KG1 (cell line): ENCODE results near the gene ZNF32.
"Not testable (repeated sequence)": the region's sequence is repeated elsewhere in the genome, so short reads cannot be mapped to it uniquely, and the experiment has no call there.

ENCODE experiments used
- DNase-seq: peaks from one replicate; lab custom pipeline; 2025; lab: John Stamatoyannopoulos, UW

Gene ZNF32

DNA sequence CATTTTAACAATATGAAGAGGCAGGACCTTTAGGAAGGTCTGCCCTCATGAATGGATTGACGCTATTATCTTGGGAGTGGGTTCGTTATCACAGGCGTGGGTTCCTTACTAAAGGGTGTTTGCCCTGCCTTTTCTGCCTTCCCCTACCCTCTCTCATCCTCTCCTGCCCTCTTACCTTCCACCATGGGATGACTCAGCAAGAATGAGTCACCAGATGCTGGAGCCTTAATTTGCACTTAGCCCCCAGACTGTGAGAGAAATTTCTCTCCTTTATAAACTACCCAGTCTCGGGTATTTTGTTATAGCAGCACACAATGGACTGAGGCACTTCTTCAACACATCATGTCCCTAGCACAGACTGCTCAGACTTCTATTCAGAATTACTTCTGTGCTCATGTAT, 31.4 kb upstream of the ZNF32 start:
- DNase-seq, result no peak

DNA sequence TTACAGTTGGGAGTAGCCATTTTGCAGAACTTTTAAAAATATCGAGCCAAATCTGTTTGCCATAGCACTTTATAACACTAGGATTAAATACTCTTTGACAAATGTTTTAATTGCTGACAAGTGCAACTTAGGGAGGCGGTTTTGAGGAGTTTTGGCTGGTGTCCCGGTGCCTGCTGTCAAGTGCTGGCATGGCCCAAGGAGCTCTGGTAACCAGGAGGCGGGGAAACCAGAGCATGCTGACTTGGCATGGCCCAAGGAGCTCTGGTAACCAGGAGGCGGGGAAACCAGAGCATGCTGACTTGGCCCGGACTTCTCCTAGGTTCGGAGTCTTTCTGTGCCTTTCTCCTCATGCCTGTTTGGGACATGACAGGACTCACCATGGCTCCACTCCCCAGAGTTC, 30.8 kb upstream of the ZNF32 start:
- no peak for DNase-seq

DNA sequence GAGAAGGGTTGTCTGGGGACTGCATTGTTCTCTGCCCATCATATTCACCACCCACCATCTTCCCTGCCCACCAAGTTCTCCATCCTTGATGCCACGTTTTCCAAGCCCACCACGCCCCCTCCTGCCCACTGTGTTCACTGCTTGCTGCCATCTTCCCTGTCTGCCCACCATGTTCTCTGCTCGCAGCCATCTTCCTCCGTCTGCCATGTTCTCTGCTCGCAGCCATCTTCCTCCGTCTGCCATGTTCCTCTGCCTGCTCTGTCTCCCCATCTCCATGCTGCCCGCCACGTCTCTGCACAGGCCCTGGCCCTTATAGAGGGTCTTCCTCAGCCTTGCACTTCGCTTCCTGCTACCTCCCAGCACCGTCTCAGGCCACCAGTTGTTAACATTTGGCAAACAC, 30.0 kb upstream of the ZNF32 start:
- no peak for DNase-seq

DNA sequence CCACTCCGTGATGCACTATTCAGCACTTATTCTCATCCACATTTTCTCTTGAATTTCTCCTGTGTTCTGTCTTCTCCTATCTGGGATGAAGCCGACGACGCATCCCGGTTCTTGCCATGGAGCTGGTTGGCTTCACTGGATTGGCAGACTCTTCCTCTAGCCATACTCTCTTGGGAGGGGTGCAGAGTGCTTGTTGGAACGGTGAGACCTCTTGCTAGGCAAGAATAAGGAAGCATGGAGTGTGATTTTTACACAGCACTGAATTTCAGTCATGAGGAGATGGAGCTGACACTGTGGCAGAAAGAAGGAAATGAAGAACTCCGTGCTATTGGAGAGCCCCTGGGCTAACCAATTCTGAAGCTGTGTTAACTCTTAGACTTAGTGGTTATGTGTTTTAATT, 28.2 kb upstream of the ZNF32 start:
- DNase-seq, result no peak

DNA sequence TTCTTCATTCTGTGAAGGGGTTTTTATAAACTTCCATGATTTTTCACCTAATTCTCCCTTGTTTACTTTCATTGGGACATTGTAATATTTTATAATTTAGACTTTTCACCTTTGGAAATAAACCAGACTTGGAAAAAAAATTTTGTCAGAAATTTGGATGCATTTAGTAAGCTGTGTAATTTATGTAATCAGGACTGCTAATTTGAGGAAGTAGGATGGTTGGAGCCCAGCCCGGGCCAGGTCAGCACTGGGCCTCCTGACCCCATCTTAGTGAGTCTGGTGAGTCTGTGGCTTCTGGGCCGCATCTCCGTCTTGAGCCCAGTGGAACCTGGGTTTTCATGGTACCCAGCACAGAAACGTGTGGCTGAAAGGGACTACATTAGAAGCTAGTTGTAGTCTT, 27.6 kb upstream of the ZNF32 start:
- no peak for DNase-seq

DNA sequence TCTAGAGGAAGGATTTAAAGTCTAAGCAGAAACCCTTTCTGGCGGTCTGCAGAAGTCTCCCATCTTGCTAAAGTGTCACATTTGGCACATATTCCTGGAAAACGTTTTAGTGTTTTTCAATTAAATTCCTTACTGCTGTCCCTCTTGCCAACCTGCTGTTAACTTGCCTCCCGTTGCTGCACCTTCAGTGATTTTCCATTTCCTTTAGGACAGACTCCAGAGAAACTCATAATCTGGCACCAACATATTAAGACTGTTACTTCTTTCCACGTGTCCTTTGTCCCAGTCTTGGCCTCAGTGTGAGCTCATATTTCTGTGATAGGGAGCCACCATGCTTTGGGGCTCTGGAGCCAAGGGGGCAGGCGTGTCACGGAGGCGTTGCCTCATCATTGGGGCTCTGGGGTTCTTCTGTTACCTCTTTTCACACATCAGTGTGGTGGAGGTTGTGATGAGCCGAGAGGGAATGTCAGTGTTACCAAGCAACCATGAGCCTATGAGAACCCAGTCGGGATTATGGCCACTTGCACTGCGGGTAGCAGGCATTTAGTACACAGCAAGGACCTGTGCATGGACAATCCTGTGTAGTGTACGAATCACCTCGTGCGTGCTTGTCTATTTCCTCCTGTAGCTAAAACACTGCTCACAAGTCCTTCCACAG, 26.0 kb upstream of the ZNF32 start:
- no peak for DNase-seq

DNA sequence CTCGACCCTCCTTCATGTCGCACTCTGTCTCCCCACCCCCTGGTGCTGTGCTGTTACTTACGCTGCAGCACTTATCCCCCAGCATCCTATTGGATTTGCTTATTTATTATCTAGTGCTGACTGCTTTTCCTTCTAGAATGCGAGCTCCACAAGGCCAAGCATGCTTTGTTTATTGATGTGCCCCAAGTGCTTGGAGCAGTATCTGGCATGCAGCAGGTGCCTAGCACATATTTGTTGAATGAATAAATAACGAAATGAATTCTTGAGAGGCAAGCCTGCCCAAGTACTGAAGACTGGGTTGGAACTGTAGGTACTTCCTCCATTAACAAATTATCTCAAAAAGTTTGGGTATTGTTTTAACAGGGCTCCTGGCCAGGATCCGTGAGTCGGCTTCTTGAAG, 24.8 kb upstream of the ZNF32 start:
- no peak for DNase-seq

DNA sequence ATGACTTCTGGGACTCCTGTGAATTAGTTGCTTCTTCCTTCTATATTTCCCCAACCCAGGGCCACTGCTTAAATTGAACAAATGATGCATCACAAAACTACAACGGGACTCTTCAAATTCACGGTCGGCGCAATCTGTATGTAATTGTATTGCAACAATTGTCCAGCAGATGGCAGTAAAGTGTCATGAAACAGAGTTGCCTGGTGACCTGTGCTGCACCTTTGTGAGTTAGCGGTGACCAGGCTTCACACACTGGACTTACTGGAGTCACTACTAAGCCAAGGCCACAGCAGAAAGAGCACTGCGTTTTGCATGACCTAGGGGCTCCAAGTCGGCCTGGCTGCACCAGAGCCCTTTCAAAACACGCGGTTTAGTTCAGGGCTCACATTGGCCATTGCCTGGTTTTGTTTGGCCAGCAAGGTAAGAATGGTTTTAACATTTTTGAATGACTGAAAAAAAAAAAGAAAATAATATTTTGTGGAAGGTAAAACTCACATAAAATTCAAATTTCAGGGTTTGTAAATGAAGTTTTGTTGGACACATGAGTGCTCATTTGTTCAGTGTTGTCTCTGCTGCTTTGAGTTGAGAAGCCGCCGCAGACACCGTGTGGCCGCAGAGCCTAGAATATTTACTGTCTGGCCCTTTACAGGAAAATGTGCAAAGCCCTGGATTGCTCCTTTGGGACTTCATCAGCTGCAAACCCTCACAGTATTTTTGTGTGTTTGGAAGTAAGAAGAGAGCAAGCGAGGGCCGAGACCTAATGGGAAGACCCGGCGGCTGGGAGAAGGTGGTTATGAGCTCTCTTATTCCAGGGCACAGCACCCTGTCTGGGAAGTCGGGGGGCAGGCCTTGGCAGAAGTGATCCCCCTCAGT, 23.2 kb upstream of the ZNF32 start:
- DNase-seq, result peak; percentile 18

DNA sequence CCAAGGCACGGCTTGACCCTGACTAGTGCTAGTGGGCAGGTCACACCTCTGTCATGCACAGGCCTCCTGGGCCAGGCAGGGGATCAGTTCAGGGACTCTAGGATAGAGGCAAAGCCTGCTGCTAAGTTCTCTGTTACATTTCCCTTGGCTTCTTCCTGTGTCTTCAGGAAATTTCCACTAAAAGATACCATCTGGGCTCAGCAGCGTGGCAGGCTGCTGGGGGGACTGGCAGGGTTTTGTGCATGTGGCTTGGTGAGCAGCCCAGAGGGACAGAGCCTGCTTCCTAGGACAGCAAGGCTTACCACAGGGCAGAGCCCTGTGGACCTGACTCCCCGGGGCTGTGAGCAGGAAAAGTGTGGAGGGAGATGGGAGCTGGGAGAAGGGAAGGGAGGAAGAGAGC, 20.7 kb upstream of the ZNF32 start:
- DNase-seq, result no peak

DNA sequence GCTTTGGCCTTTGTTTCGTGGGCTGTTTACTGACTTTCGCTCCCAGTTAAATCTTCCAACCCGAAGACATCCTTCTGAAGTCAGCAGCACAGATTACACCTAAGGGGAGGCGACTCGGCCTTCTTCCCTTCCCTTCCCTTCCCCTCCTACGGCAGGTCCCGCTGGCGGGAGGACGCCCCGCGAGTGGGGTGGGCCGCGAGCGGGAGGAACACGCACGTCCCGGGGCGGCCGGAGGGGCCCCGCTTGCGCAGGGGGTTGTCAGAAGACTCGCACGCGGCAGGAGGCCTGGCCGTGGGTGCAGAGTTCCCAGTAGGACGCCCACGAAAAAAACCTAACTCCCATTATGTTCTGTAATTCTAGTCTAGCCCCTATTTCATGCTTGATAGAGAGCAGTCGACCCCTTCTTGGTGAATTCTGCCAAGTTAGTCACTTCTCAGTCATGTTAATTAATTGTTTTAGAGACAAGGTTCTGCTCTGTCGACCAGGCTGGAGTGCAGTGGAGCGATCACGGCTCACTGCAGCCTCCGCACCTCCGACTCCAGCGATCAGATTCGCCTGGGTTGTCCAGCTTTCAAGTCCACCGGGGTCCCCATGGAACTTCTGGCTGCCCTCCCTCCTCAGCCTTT, 19.2 kb upstream of the ZNF32 start:
- no peak for DNase-seq

DNA sequence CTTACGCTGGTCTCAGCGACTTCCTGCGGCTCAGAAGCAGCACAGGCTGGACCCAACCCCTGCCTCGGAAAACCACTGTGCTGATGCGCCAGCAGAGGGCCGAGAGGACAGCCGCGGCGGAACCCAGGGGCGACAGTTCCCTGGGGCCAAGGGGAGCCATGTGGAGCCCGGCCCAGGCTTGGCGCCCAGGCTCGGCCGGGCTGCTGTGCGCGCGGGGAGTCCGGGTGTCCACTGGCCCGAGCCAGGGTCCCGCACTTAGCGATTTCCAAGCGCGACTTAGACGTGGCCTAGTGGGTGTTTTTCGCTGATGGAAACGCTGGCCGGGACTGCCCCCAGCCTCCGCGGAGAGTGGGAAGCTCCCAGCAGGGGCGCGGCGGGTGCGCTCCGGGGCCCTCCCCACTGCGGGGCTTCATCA, 18.6 kb upstream of the ZNF32 start:
- DNase-seq, result no peak

DNA sequence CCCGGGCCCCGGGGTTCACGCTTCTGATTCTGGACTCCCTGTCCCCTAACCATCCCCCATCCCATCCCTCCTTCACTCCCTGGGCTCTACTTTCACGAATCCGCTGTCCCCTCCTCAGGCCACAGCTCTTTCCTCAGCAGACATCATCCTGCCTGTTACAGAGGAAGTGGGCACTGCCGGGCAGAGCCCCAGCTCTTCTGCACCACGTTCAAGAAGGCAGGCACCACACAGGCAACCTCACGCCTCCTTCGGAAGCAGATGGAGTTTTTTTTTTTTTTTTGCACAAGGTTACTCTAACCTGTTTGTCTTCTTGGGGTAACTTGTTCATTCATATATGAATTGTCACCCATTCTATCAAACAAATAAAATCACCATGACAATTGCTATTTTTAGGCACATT, 17.9 kb upstream of the ZNF32 start:
- DNase-seq, result no peak

DNA sequence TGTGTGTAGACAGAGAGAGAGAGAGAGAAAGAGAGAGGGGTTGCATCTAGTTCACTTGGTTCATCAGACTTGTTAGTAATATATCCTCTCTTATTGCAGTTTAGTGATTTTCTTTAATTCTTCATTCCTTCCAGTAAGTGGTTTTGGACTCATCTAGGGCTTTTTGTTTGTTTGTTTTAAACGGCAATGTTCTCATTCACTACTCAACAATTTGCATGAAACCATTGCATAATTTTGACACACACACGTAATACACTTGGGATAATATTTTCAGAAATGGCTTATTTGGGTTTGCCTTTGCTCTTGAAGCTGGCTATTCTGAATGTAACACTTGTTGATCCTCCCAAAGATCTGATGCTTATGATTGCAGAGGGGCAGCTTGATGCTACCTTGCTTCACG, 16.4 kb upstream of the ZNF32 start:
- DNase-seq, result no peak

DNA sequence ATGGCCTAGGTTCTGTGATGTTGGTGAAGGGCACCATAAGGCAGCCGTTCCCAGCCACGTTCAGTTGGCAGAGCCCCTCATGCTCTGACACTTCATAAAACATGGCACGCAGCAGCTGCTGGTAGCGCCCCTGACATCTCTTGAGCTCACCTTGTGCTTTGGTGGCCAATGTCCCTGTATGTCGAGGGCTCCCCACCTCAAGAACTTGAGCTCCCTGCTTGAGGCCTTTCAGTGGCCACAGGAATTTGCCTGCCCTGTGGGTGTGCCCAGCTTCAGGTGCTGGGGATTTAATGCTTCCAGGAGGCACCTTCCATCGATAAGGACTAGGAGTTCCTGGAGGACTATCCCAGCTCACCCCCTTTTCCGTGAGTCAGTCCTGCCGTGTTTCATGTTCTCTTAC, 9.5 kb upstream of the ZNF32 start:
- no peak for DNase-seq

DNA sequence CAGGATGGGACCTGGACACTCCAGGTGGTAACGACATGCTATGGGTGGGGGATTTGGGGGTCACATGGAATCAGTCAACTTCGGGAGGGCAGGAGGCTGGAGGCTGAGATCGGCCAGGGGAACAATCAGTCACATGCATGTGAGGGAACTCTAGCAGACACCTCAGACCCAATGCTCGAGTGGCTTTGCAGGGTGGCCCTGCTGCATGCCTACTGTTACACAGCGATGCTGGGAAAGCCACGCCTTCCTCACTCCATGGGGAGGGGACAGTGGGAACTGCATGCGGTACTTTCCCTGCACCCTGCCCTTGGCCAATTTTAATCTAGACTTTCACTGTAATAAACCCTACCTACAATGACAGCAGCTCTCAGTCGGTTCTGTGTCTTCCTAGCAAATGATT, 6.6 kb upstream of the ZNF32 start:
- DNase-seq, result no peak

DNA sequence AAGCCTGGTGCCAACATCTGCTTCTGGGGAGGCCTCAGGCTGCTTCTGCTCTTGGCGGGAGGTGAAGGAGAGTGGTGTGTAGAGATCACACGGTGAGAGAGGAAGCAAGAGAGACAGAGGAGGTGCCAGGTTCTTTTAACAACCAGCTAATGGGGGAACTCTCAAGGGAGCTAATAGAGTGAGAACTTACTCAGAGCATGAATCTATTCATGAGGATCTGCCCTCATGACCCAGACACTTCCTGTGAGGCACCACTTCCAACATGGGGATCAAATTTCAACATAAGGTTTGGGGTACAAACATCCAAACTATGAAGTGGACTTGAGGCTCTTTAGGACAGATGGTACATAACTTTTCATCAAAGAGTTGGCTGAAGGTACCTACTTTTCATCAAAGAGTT, 5.1 kb upstream of the ZNF32 start:
- DNase-seq, result no peak

DNA sequence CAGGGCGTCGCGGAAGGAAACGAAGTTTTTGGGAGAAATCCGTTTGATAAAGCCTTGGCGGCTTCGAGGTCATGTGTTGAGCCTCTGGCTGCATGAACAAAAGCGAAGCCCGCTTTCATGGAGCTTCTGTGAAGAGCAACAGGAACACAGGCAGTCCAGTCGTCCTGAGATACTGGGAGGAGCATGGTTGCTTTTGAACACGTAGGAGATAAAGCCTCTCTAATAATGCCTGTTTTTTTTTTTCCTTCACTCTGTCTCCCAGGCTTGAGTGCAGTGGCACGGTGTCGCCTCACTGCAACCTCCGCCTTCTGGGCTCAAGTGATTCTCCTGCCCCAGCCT, 473 bp upstream of the ZNF32 start:
- no peak for DNase-seq

DNA sequence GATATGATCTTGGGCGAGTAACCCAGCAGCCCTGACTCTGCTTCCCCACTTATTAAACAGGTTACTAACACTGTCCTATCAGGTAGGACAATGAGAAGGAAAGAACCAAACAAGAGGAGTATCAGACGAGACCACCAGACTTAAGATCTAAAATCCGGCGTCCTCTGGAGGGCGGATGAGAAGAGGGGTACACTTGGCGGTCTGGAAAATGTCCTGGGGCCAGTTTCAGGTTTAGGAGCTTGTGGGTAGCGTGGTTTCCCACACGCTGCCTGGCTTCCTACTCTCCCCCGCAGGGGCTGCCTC, 635 bp downstream of the ZNF32 start:
- DNase-seq, result no peak

DNA sequence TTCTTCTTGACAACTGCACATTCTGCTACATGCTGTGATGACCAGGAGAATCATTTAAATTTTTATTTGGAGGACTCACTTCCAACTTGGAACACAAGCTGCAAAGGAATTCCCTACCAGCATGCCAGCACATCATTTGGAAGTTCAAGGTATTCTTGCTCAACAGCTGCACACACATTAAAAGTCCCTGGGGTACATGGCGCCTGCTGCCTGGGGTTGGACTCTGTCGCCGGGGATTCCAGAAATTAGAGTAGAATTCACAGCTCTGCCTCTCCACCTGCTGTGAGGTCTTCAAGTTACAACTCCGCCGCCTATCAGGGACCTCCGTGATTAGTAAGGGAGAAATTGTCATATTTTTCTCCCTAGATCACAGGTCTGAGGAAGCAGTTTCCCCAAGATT, 1.1 kb downstream of the ZNF32 start:
- DNase-seq, result no peak

DNA sequence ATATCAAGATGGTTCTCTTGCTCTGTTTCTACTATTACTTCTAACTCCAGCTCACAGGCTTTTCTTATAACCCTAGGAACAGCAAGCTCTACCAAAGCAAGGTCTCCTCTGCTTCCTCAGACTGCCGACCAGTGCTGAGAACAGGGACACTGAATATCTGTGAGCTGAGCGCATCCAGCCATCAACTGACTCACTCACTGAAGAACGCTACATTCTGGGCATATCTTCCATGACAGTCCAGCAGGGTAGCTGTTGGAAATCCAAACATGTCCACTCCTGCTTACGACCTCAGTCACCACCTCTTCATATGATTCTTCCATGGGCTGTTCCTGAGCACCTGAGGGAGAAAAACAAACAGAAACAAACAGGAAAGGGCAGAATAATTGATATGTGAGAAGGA, 2.8 kb downstream of the ZNF32 start:
- DNase-seq, result no peak

DNA sequence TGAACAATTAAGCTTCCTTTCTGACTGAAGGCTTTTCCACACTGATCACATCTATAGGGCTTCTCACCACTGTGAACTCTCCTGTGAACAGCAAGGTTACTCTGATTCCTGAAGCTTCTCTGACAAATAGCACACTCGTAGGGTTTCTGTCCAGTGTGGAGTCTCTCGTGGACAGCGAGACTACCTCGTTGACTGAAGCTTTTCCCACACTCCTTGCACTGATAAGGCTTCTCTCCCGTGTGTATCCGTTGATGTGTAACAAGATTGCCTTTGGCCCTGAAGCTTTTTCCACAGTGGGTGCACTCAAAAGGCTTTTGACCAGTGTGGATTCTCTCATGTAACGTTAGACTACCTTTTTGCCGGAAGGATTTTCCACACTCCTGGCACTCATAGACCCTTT, 4.4 kb downstream of the ZNF32 start:
- no peak for DNase-seq

DNA sequence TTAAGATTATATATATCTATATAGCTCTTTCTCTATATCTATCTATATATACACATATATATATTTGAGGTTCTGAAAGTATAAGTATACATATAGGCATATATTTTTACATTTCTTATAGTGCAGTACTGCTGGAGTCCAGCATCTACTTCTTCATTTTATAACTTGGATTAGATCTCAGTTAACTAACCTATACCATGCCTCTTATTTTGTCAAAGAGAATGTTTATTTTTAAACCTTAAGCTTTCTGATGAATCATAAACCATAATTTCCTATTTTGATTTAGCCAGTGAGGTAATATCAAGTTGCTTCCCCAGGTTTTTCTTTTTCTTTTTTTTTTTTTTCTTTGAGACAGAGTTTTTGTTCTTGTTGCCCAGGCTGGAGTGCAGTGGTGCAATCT, 8.1 kb downstream of the ZNF32 start:
- no peak for DNase-seq

DNA sequence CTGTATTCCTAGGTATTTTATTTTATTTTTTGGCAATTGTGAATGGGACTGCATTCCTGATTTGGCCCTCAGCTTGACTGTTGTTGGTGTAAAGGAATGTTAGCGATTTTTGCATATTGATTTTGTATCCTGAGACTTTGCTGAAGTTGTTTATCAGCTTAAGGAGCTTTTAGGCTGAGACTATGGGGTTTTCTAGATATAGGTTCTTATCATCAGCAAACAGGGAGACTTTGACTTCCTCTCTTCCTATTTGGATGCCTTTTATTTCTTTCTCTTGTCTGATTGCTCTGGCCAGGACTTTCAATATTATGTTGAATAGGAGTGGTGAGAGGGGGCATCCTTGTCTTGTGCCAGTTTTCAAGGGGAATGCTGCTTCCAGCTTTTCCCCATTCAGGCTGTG, 12.9 kb downstream of the ZNF32 start:
- not testable (repeated sequence) for DNase-seq

DNA sequence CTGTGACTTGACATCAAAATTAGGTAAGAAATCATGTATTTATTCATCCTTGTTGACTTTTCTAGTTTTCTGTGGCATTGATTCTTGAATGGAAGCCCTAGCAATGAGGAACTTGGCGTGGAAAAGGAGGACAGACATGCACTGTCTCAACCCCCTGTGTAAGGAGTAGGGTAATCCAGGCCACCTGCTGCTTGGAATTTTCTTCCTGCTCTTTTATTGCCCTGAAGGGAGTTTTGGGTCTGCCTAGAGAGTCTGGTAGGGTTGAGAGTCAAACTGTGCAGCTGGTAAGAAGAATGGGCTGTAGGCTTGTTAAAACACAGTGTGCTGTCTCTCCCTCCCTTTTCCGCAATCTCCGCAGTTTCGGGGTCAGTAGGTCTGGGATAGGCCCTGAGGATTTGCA, 19.7 kb downstream of the ZNF32 start:
- no peak for DNase-seq
